ENCODE measurements around the gene KRT81.

Gene KRT81

GRCh38 chr12:52267266-52267665, 24.1 kb downstream of the KRT81 start:
- Histone ChIP-seq H3K23ac (ENCODE audit: low read length) (no peak overlapping the region), H3K27ac (ENCODE audit: low read depth, low read length) (no peak overlapping the region), H4K8ac (ENCODE audit: low read depth, low read length) (no peak overlapping the region), H3K9ac (ENCODE audit: low read length) (no peak overlapping the region), H3K4me3 (ENCODE audit: low read depth, low read length) (no peak overlapping the region), H3K14ac (ENCODE audit: low read length) (no peak overlapping the region), H2BK5ac (ENCODE audit: low read depth, low read length, poor library complexity) (no peak overlapping the region), H3K79me2 (ENCODE audit: control insufficient read depth, insufficient read depth, low read length, poor library complexity) (no peaks in the 10 kb centered on the region), H3K27me3 (ENCODE audit: insufficient read depth, low read length) (no peaks in the 10 kb centered on the region), H3K79me1 (ENCODE audit: low read length) (no peaks in the 10 kb centered on the region), H4K12ac (ENCODE audit: low read depth, low read length) (no peak overlapping the region), H3K4me2 (ENCODE audit: low read length) (no peak overlapping the region), H3K9me3 (ENCODE audit: insufficient read depth, low read depth, low read length) (peaks cover 13% of the 10 kb centered on the region), H2AK5ac (ENCODE audit: low read length) (no peak overlapping the region), H2BK120ac (ENCODE audit: insufficient read depth, low read length, poor library complexity) (no peak overlapping the region), H2AFZ (ENCODE audit: insufficient read depth, low read length, poor library complexity) (no peak overlapping the region), H4K91ac (ENCODE audit: low read depth, low read length) (no peak overlapping the region), H3K36me3 (ENCODE audit: control insufficient read depth in 1 of 2, insufficient read depth in 2 of 2, low read length in 2 of 2) (no peaks in the 10 kb centered on the region), H2BK12ac (ENCODE audit: low read length) (no peak overlapping the region), H3K18ac (ENCODE audit: low read length) (no peak overlapping the region), H3K4ac (ENCODE audit: low read depth, low read length) (no peak overlapping the region), H3K4me1 (ENCODE audit: control insufficient read depth in 1 of 2, insufficient read depth in 2 of 2, low read length in 2 of 2) (no peaks in the 10 kb centered on the region)
- DNase-seq = no peak
- WGBS (ENCODE audit: extremely low coverage, insufficient coverage, insufficient read length) = no CpG with 5 or more reads among the region's 3 CpGs

- Histone ChIP-seq H3K4me3 (ENCODE audit: low read depth, low read length) (no peak overlapping the region), H4K91ac (ENCODE audit: low read depth, low read length) (no peak overlapping the region), H3K4me2 (ENCODE audit: low read length) (no peak overlapping the region), H3K27me3 (ENCODE audit: insufficient read depth, low read length) (no peaks in the 10 kb centered on the region), H2AK5ac (ENCODE audit: low read length) (no peak overlapping the region), H3K9me3 (ENCODE audit: insufficient read depth, low read depth, low read length) (peaks cover 17% of the 10 kb centered on the region), H3K36me3 (ENCODE audit: control insufficient read depth in 1 of 2, insufficient read depth in 2 of 2, low read length in 2 of 2) (no peaks in the 10 kb centered on the region), H3K23ac (ENCODE audit: low read length) (no peak overlapping the region), H2BK120ac (ENCODE audit: insufficient read depth, low read length, poor library complexity) (no peak overlapping the region), H2BK5ac (ENCODE audit: low read depth, low read length, poor library complexity) (no peak overlapping the region), H4K8ac (ENCODE audit: low read depth, low read length) (no peak overlapping the region), H4K12ac (ENCODE audit: low read depth, low read length) (no peak overlapping the region), H3K79me1 (ENCODE audit: low read length) (no peaks in the 10 kb centered on the region), H3K18ac (ENCODE audit: low read length) (no peak overlapping the region), H3K4ac (ENCODE audit: low read depth, low read length) (no peak overlapping the region), H3K27ac (ENCODE audit: low read depth, low read length) (no peak overlapping the region), H2AFZ (ENCODE audit: insufficient read depth, low read length, poor library complexity) (no peak overlapping the region), H3K14ac (ENCODE audit: low read length) (no peak overlapping the region), H3K9ac (ENCODE audit: low read length) (no peak overlapping the region), H3K4me1 (ENCODE audit: control insufficient read depth in 1 of 2, insufficient read depth in 2 of 2, low read length in 2 of 2) (no peaks in the 10 kb centered on the region), H2BK12ac (ENCODE audit: low read length) (no peak overlapping the region), H3K79me2 (ENCODE audit: control insufficient read depth, insufficient read depth, low read length, poor library complexity) (no peaks in the 10 kb centered on the region)
- no CpG with 5 or more reads among the region's 2 CpGs for WGBS (ENCODE audit: extremely low coverage, insufficient coverage, insufficient read length)
- no peak for DNase-seq
These were observed 24.8 kb downstream of the KRT81 start for GRCh38 chr12:52266514-52266913.

- Histone ChIP-seq H2BK12ac (ENCODE audit: low read length) (no peak overlapping the region), H3K36me3 (ENCODE audit: control insufficient read depth in 1 of 2, insufficient read depth in 2 of 2, low read length in 2 of 2) (no peaks in the 10 kb centered on the region), H3K4me1 (ENCODE audit: control insufficient read depth in 1 of 2, insufficient read depth in 2 of 2, low read length in 2 of 2) (no peaks in the 10 kb centered on the region), H3K9me3 (ENCODE audit: insufficient read depth, low read depth, low read length) (peaks cover 20% of the 10 kb centered on the region), H4K91ac (ENCODE audit: low read depth, low read length) (no peak overlapping the region), H3K79me2 (ENCODE audit: control insufficient read depth, insufficient read depth, low read length, poor library complexity) (no peaks in the 10 kb centered on the region), H3K4ac (ENCODE audit: low read depth, low read length) (no peak overlapping the region), H2AFZ (ENCODE audit: insufficient read depth, low read length, poor library complexity) (no peak overlapping the region), H3K9ac (ENCODE audit: low read length) (no peak overlapping the region), H2BK5ac (ENCODE audit: low read depth, low read length, poor library complexity) (no peak overlapping the region), H3K23ac (ENCODE audit: low read length) (no peak overlapping the region), H3K4me2 (ENCODE audit: low read length) (no peak overlapping the region), H4K12ac (ENCODE audit: low read depth, low read length) (no peak overlapping the region), H3K27ac (ENCODE audit: low read depth, low read length) (no peak overlapping the region), H3K79me1 (ENCODE audit: low read length) (no peaks in the 10 kb centered on the region), H3K18ac (ENCODE audit: low read length) (no peak overlapping the region), H3K14ac (ENCODE audit: low read length) (no peak overlapping the region), H4K8ac (ENCODE audit: low read depth, low read length) (no peak overlapping the region), H2BK120ac (ENCODE audit: insufficient read depth, low read length, poor library complexity) (no peak overlapping the region), H2AK5ac (ENCODE audit: low read length) (no peak overlapping the region), H3K27me3 (ENCODE audit: insufficient read depth, low read length) (no peaks in the 10 kb centered on the region), H3K4me3 (ENCODE audit: low read depth, low read length) (no peak overlapping the region)
- no peak for DNase-seq
- WGBS (ENCODE audit: extremely low coverage, insufficient coverage, insufficient read length) = no CpG with 5 or more reads among the region's 2 CpGs
These were observed 26.9 kb downstream of the KRT81 start for GRCh38 chr12:52264435-52264825.

GRCh38 chr12:52263761-52264434, 27.4 kb downstream of the KRT81 start:
- Histone ChIP-seq H3K4me2 (ENCODE audit: low read length) (no peak overlapping the region), H3K27me3 (ENCODE audit: insufficient read depth, low read length) (peaks cover 2% of the 10 kb centered on the region), H3K9ac (ENCODE audit: low read length) (no peak overlapping the region), H2BK120ac (ENCODE audit: insufficient read depth, low read length, poor library complexity) (no peak overlapping the region), H4K8ac (ENCODE audit: low read depth, low read length) (no peak overlapping the region), H3K4me3 (ENCODE audit: low read depth, low read length) (no peak overlapping the region), H2BK12ac (ENCODE audit: low read length) (no peak overlapping the region), H3K79me2 (ENCODE audit: control insufficient read depth, insufficient read depth, low read length, poor library complexity) (no peaks in the 10 kb centered on the region), H3K23ac (ENCODE audit: low read length) (no peak overlapping the region), H3K9me3 (ENCODE audit: insufficient read depth, low read depth, low read length) (peaks cover 20% of the 10 kb centered on the region), H3K18ac (ENCODE audit: low read length) (no peak overlapping the region), H3K4me1 (ENCODE audit: control insufficient read depth in 1 of 2, insufficient read depth in 2 of 2, low read length in 2 of 2) (no peaks in the 10 kb centered on the region), H2BK5ac (ENCODE audit: low read depth, low read length, poor library complexity) (no peak overlapping the region), H4K12ac (ENCODE audit: low read depth, low read length) (no peak overlapping the region), H2AFZ (ENCODE audit: insufficient read depth, low read length, poor library complexity) (no peak overlapping the region), H3K14ac (ENCODE audit: low read length) (no peak overlapping the region), H3K79me1 (ENCODE audit: low read length) (no peaks in the 10 kb centered on the region), H3K36me3 (ENCODE audit: control insufficient read depth in 1 of 2, insufficient read depth in 2 of 2, low read length in 2 of 2) (no peaks in the 10 kb centered on the region), H2AK5ac (ENCODE audit: low read length) (no peak overlapping the region), H4K91ac (ENCODE audit: low read depth, low read length) (no peak overlapping the region), H3K27ac (ENCODE audit: low read depth, low read length) (no peak overlapping the region), H3K4ac (ENCODE audit: low read depth, low read length) (no peak overlapping the region)
- DNase-seq = no peak
- WGBS (ENCODE audit: extremely low coverage, insufficient coverage, insufficient read length) = no CpG with 5 or more reads among the region's 7 CpGs
